Lung (tissue), 12 donors: ENCODE data around the gene TLDC2. TPM values are rescaled to one million over a fixed set of nuclear protein-coding genes. Genes with fewer than 3 reads are reported as not detected.

Source experiments
- ATAC-seq: fragments of 200-7000 bp; cut with Tn5 transposase; one replicate; pipeline ENCODE4 v1.9.1; 2020; ENCODE audit warnings: moderate number of reproducible peaks; ENCODE audit not compliant: insufficient read depth, low FRiP score
- DNase-seq, 3 donors: peaks; one replicate each; pipeline ENCODE4 v3.0.0-alpha.2; 2013 to 2017
- H3K27ac ChIP-seq, 2 donors: one replicate each; pipeline ENCODE4 v1.5.1; 2013; ENCODE audit warnings: mild to moderate bottlenecking in 2 of 2, moderate library complexity in 2 of 2, control low read depth in 1 of 2, inconsistent platforms in 1 of 2, low read depth in 1 of 2, low read length in 1 of 2
- H3K27me3 ChIP-seq, 3 donors: one replicate each; pipeline ENCODE4 v1.5.1; 2013; ENCODE audit warnings: low read length in 2 of 3; ENCODE audit not compliant: control insufficient read depth in 3 of 3, insufficient read depth in 3 of 3
- H3K36me3 ChIP-seq, 4 donors: one replicate each; pipeline ENCODE4 v1.5.1; 2013; ENCODE audit warnings: low read length in 4 of 4, mild to moderate bottlenecking in 1 of 4, moderate library complexity in 1 of 4; ENCODE audit not compliant: control insufficient read depth in 4 of 4, insufficient read depth in 4 of 4
- H3K4me1 ChIP-seq, 5 donors: one replicate each; pipeline ENCODE4 v1.5.1; 2013; ENCODE audit warnings: low read length in 5 of 5, mild to moderate bottlenecking in 2 of 5, moderate library complexity in 1 of 5; ENCODE audit not compliant: control insufficient read depth in 5 of 5, insufficient read depth in 5 of 5
- H3K4me3 ChIP-seq: one replicate; pipeline ENCODE4 v1.5.1; 2013; ENCODE audit warnings: mild to moderate bottlenecking, control low read depth, moderate library complexity
- H3K9ac ChIP-seq, 2 donors: one replicate each; pipeline ENCODE4 v1.5.1; 2013; ENCODE audit warnings: low read length in 2 of 2, control low read depth in 1 of 2; ENCODE audit not compliant: insufficient read depth in 1 of 2
- H3K9me3 ChIP-seq, 4 donors: one replicate each; pipeline ENCODE4 v1.5.1; 2013; ENCODE audit warnings: low read length in 3 of 4, mild to moderate bottlenecking in 1 of 4, moderate library complexity in 1 of 4; ENCODE audit not compliant: control insufficient read depth in 4 of 4, insufficient read depth in 3 of 4
- WGBS, 2 donors: extraction: QIAGEN DNeasy Blood & Tissue Kit; methylation state at CpG; one replicate each; pipeline ENCODE4 v1.1.7; 2013; 5-methylcytosine and 5-hydroxymethylcytosine counted together
- polyA plus RNA-seq, 2 donors: library from polyadenylated mRNA; stranded (reverse); fragments of 200-250 nt; gene quantifications; one replicate each; pipeline ENCODE4 v1.2.1, GENCODE V29; 2013
- total RNA-seq, 2 donors: library from RNA; depleted of rRNA in 1 of 2; stranded (reverse); fragments of >200 nt in 1 of 2; gene quantifications; one replicate each; pipeline ENCODE4 v1.2.1, GENCODE V29; 2014 to 2021
- TF ChIP-seq, protein P1 (sequence below): IDR thresholded peaks from 2 replicates; pipeline ENCODE4 v1.5.1; 2012; ENCODE audit warnings: mild to moderate bottlenecking; ENCODE audit errors: control extremely low read depth, extremely low read depth
- donor health status: control.
- donor health status: control.
- donor health status: Bipolar disorder and iron deficiency.
- donor health status: healthy.
- donor health status: DM: yes; HTN: yes; CAD: no.

The TLDC2 gene
- total and polyA plus RNA-seq, 4 donors, result 0.07 to 0.67 (median 0.17) TPM

DNA sequence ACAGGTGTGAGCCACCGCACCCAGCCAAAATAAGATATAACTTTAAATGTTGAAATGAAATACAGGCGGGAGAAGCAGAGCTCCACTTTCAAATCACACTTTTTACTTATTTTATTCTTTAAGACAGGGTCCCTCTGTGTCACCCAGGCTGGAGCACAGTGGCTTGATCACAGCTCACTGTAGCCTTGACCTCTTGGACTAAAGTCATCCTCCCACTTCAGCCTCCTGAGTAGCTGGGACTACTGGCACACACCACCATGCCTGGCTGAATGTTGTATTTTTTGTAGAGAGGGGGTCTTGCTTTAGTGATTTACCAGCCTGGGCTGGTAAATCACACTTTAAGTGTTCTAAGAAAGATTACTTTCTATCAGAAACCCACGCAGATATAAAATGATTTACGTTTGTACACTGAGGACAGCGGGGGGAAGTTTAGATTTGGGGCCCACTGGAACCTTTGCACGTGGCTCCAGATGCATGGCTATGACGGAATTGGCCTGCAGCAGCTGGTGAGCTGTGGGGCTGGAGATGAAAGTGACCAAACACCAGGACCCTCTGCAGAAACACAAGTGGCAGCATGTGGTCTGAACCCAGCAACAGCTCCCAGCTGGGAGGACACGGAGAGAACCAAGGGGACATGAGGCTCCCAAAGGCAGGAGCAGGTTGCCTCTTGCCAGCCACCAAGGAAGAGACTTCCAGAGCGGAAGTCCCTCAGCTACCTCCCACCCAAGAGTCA, 26.4 kb upstream of the TLDC2 start:
- Histone ChIP-seq H3K36me3 (peaks cover 0 to 3% (median 0%) of the 10 kb centered on the region in 4 donors), H3K9ac (no peak overlapping the region), H3K9me3 (no peaks in the 10 kb centered on the region), H3K27ac (peak overlapping the region in 1 of 2 donors; percentile 28), H3K4me1 (peaks cover 0 to 24% (median 5%) of the 10 kb centered on the region in 5 donors), H3K27me3 (no peaks in the 10 kb centered on the region), H3K4me3 (no peak overlapping the region)
- TF ChIP-seq, protein P1, sequence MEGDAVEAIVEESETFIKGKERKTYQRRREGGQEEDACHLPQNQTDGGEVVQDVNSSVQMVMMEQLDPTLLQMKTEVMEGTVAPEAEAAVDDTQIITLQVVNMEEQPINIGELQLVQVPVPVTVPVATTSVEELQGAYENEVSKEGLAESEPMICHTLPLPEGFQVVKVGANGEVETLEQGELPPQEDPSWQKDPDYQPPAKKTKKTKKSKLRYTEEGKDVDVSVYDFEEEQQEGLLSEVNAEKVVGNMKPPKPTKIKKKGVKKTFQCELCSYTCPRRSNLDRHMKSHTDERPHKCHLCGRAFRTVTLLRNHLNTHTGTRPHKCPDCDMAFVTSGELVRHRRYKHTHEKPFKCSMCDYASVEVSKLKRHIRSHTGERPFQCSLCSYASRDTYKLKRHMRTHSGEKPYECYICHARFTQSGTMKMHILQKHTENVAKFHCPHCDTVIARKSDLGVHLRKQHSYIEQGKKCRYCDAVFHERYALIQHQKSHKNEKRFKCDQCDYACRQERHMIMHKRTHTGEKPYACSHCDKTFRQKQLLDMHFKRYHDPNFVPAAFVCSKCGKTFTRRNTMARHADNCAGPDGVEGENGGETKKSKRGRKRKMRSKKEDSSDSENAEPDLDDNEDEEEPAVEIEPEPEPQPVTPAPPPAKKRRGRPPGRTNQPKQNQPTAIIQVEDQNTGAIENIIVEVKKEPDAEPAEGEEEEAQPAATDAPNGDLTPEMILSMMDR, result no peak
- DNase-seq (no peak), ATAC-seq (no peak)
- WGBS, 2 donors, result 79 to 88% methylated on average over 9 of the region's 9 CpGs

DNA sequence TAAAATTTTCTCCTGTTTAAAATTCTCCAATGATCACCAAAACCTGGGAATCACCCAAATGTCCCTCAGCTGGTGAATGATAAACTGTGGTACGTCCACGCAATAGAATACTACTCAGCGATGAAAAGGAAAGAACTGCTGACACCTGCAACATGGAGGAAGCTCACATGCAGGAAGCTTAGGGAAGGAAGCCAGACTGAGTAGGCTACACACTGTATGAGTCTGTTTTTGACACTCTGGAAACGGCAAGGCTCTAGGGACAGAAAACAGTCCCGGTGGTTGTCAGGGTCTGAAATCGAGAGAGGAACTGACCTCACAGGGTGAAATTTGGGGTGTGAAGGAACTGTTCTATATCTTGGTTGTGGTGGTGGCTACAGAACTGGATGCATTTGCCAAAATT, 25.2 kb upstream of the TLDC2 start:
- H3K9me3 ChIP-seq, result no peaks in the 10 kb centered on the region
- H3K36me3 ChIP-seq, result peaks cover 0 to 3% (median 0%) of the 10 kb centered on the region in 4 donors
- 93 to 96% methylated on average over 6 of the region's 6 CpGs for WGBS, 2 donors
- TF ChIP-seq, protein P1, result no peak
- no peak overlapping the region for H3K27ac ChIP-seq
- no peaks in the 10 kb centered on the region for H3K27me3 ChIP-seq
- ATAC-seq (no peak), DNase-seq (no peak)
- no peak overlapping the region for H3K9ac ChIP-seq
- no peak overlapping the region for H3K4me3 ChIP-seq
- peaks cover 2 to 31% (median 9%) of the 10 kb centered on the region in 5 donors for H3K4me1 ChIP-seq

DNA sequence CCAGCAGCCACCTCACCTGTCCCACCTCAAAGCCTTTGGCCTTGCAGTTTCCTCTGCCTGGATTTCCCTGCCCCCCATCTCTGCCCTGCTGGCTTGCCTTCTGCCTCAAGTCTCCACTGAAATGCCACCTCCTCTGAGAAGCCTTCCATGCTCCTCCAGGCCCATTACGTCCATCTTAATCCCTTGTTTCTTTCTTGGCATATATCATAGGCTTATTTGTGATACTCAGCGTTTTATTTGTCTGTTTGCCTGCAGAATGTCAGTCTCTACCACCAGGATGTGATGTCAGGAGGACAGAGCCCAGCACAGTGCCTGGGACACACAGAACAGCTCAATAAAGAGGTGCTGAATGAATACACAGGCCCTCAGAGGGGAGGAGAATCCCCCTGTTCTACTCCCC, 24.4 kb upstream of the TLDC2 start:
- Histone ChIP-seq H3K9ac (no peak overlapping the region), H3K27me3 (no peaks in the 10 kb centered on the region), H3K27ac (peak overlapping the region in 1 of 2 donors; percentile 81), H3K4me3 (no peak overlapping the region), H3K36me3 (peaks cover 0 to 3% (median 0%) of the 10 kb centered on the region in 4 donors), H3K9me3 (no peaks in the 10 kb centered on the region), H3K4me1 (peaks cover 5 to 39% (median 12%) of the 10 kb centered on the region in 5 donors)
- TF ChIP-seq, protein P1, result no peak
- 82 to 95% methylated on average over 2 of the region's 2 CpGs for WGBS, 2 donors
- ATAC-seq, result no peak
- DNase-seq, result no peak
